Bronchial epithelial cell (primary cell): Measurements from ENCODE around the gene IGSF1. TPM values are rescaled to one million over a fixed set of nuclear protein-coding genes. Genes with fewer than 3 reads are reported as not detected.

Experiments used
- DNase-seq: peaks from one replicate; pipeline ENCODE4 v3.0.0-alpha.2; 2010; ENCODE audit warnings: low read depth
- FAIRE-seq: peaks from 2 replicates; lab custom pipeline; 2011; peaks lifted over from hg19 to GRCh38; lab: Jason Lieb, UNC
- H3K27me3 ChIP-seq: 2 replicates; pipeline ENCODE4 v1.5.1; 2011; ENCODE audit warnings: low read length; ENCODE audit not compliant: control insufficient read depth, insufficient read depth
- H3K36me3 ChIP-seq: 2 replicates; pipeline ENCODE4 v1.5.1; 2011; ENCODE audit warnings: low read length; ENCODE audit not compliant: control insufficient read depth, insufficient read depth
- H3K4me3 ChIP-seq: 2 replicates; pipeline ENCODE4 v1.5.1; 2011; ENCODE audit warnings: mild to moderate bottlenecking, low read depth, low read length, control low read depth
- CTCF ChIP-seq: IDR thresholded peaks from 2 replicates; pipeline ENCODE4 v1.5.1; 2011; ENCODE audit warnings: mild to moderate bottlenecking, moderate library complexity, low read length, control low read depth, inconsistent platforms; ENCODE audit not compliant: insufficient read depth, severe bottlenecking
- total RNA-seq: library from RNA; depleted of rRNA; stranded (reverse); fragments of >200 nt; gene quantifications from 2 replicates; pipeline ENCODE4 v1.2.1, GENCODE V29; 2014

The IGSF1 gene
- not detected in 2 replicates for total RNA-seq

GRCh38 chrX:131288738-131289511 lies at the start of gene IGSF1:
TSS of gene IGSF1 (minus strand) at chrX:131289306. CDS start at chrX:131286674, 2,632 bp downstream.
- Histone ChIP-seq H3K36me3 (no peaks in the 10 kb centered on the region), H3K4me3 (no peak within 1 kb of the TSS), H3K27me3 (no peaks in the 10 kb centered on the region)
- FAIRE-seq (no peak), DNase-seq (no peak)
- no peak for TF ChIP-seq CTCF

- no peaks in the 10 kb centered on the region for H3K36me3 ChIP-seq
- FAIRE-seq (no peak), DNase-seq (no peak)
- no peak for TF ChIP-seq CTCF
- no peak overlapping the region for H3K4me3 ChIP-seq
- H3K27me3 ChIP-seq = no peaks in the 10 kb centered on the region
Measured at GRCh38 chrX:131332331-131332730, 43.2 kb upstream of the IGSF1 start.

GRCh38 chrX:131331152-131331551 lies 42.0 kb upstream of the IGSF1 start:
- no peak for DNase-seq
- H3K4me3 ChIP-seq = no peak overlapping the region
- no peak for TF ChIP-seq CTCF
- no peaks in the 10 kb centered on the region for H3K36me3 ChIP-seq
- no peak for FAIRE-seq
- H3K27me3 ChIP-seq = no peaks in the 10 kb centered on the region

- FAIRE-seq (no peak), DNase-seq (no peak)
- no peaks in the 10 kb centered on the region for H3K27me3 ChIP-seq
- H3K4me3 ChIP-seq = no peak overlapping the region
- no peaks in the 10 kb centered on the region for H3K36me3 ChIP-seq
- TF ChIP-seq CTCF = no peak
Measured at GRCh38 chrX:131330735-131331134, 41.6 kb upstream of the IGSF1 start.

GRCh38 chrX:131322651-131323050 lies 33.5 kb upstream of the IGSF1 start:
- TF ChIP-seq CTCF = no peak
- no peak for FAIRE-seq
- no peaks in the 10 kb centered on the region for H3K27me3 ChIP-seq
- H3K36me3 ChIP-seq = no peaks in the 10 kb centered on the region
- DNase-seq = no peak
- H3K4me3 ChIP-seq = no peak overlapping the region
